EH (cell line): ENCODE measurements around the gene MRPL34.

Experiments
- DNase-seq: peaks from one replicate; pipeline ENCODE4 v3.0.0-alpha.2; 2015; ENCODE audit warnings: low read depth

Gene MRPL34

GRCh38 chr19:17341386-17341785, 35.7 kb downstream of the MRPL34 start:
- DNase-seq, result no peak

GRCh38 chr19:17341845-17342244, 36.2 kb downstream of the MRPL34 start:
- no peak for DNase-seq

- DNase-seq, result peak; percentile 65
Observed at GRCh38 chr19:17346109-17346671, 40.5 kb downstream of the MRPL34 start.

DNA sequence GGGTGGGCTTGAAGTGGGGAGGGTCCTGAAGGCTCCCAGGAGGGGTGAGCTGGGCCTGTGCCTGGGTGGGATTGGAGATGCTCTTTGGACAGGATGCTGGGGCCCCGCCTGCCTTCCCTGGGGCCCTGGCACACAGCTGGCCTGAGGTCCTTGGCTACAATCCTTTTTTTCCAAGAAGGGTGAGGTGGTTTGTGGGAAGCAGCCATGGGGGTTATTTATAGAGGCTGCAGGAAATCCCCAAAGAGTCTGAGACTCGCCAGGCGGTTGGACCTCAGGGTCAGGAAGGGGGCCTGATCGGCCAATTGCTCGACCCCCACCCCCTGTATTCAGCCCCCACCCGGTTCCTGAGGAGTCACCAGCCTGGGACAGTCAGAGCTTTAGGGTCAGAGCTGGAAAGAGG, 41.7 kb downstream of the MRPL34 start:
- peak; percentile 35 for DNase-seq

DNA sequence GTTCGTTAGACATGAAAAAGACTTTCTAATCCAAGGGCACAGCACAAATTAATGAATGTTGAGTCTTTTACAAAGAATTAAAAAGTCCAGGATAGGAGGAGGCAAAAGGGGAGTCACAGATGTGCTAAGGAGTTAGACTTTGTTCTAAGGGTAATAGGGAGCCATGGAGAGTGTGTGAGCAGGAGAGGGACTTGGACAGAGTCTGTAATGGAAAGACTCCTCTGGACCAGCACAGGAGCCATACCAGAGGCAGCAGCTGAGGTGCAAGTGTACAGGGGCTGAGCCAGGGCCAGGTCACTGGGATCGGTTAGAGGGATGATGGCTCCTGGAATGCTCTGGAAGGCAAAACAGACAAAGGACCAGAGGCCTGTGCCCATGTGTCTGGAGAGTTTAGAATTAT, 42.2 kb downstream of the MRPL34 start:
- no peak for DNase-seq

GRCh38 chr19:17348700-17349099, 43.0 kb downstream of the MRPL34 start:
- peak; percentile 75 for DNase-seq

- DNase-seq, result no peak
Observed at GRCh38 chr19:17351815-17352435, 46.3 kb downstream of the MRPL34 start.

GRCh38 chr19:17352608-17353280, 47.1 kb downstream of the MRPL34 start:
- DNase-seq, result peak; percentile 11

DNA sequence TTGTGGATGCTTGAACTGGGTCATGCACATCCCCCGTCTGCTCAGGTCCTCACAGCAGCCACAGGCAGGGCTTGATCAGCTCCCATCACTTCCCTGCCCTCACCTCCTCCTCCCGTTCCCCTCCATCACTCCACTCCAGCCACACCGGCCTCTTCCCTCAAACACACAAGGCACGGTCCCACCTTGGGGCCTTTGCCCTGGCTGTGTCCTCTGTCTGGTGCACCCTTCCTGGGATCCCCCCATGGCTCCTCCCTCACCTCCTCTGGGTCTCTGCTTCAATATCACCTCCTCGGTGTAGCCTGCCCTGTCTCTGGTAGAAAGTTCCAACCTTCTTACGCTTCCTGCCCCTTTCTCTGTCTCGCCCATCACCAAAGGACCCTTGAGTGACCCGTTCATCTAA, 47.7 kb downstream of the MRPL34 start:
- DNase-seq, result no peak
